D341Med (cell line): ENCODE data around the gene TRAPPC6A.

Experiments used
- DNase-seq: peaks from one replicate; pipeline ENCODE4 v3.0.0; 2012; ENCODE audit warnings: low spot score

TRAPPC6A gene

DNA sequence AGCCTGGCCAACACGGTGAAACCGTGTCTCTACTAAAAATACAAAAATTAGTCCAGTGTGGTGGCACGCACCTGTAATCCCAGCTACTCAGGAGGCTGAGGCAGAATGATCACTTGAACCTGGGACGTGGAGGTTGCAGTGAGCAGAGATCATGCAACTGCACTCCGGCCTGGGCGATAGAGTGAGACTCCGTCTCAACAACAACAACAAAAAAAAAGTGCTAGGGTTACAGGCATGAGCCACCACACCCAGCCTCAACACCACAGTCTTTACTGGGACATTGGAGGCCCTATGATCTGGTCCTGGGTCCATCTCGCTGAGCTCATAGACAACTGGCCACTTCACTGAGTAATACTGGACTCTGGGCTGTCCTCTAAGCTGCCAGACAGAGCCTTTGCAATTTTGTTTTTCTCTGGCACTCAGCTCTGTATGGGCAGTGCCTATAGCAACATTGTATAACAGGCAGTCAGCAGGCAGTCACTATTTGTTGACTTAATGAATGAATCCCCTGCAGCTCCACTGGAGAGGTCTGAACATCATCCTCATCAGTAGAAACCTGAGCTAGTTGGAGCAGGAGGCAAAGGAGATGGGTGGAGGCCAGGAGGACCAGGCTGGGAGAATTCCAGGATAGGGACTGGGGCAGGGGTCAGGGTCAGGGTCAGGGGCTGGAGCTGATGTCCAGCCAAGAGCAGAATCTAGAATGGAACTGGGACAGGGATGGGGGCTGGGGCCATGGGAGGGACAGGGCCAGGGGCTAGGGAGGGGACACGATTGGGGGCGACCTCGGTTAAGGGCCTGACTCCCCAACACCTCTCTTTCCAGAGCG, 8.7 kb upstream of the TRAPPC6A start:
- no peak for DNase-seq

DNA sequence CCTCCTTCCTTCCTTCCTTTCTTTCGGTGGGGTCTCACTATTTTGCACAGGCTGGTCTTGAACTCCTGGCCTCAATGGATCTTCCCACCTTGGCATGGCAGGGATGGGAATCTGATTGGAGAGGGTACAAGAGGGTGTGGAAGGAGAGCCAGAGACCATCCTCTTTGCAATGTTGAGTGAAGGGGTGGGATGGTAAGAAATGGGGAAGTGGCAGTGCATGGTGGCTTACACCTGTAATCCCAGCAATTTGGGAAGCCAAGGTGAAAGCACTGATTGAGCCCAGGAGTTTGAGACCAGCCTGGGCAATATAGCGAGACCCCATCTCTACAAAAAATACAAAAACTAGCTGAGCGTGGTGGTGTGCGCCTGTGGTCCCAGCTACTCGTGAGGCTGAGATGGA, 6.1 kb upstream of the TRAPPC6A start:
- DNase-seq = no peak

DNA sequence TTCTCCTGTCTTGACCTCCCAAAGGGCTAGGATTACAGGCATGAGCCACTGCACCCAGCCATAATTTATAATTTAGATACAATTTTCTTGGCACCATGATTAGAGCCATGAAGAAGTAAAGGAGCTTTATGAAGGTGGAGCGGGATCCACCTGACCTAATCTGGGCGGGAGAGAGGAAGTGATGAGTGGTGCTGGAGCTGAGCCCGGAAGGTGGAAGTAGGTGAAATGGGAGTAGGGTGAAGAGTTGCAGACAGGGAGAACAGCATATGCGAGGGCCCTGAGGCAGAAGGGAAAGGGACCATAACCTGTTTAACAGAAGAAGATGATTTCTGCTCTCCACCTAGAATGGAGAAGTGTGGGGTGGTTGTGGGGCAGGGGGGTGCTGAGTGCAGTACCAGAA, 4.7 kb upstream of the TRAPPC6A start:
- DNase-seq = no peak

DNA sequence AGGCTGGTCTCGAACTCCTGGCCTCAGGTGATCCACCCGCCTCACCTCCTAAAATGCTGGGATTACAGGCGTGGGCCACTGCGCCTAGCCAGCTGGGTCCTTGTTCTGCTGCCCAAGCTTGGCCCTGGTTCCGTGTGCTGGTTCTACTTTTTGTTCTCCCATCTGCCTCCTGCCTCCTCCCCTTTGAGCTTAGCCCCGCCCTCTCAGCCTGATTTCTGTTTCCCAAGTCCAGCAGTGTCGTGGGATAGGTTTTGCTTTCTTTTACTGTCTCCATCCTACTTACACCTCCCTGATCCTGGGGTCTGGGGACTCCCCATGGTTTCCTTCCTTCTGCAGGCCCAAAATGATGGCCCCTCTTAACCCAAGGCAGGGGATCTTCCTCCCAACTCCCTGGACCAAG, 2.9 kb upstream of the TRAPPC6A start:
- no peak for DNase-seq

DNA sequence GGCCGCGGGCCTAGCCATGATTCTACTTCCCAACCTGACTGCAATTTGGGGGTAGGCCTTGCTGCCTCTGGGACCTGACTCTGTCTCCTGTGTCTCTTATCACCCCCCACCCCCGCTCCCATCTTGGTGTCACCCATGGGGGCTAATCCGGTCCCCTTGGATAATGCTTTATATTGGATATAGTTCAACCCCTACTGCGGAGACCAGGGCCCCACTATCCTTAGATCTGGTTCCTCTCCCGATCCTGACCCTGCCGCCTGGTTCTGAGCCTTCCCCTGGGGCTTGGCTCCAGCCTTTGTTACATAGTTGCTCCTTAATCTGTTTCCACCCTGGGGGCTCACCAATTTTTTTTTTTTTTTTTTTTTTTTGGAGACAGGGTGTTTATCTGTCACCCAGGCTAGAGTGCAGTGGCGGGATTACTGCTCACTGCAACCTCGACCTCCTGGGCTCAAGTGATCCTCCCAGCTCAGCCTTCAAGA, 1.9 kb upstream of the TRAPPC6A start:
- DNase-seq = no peak

DNA sequence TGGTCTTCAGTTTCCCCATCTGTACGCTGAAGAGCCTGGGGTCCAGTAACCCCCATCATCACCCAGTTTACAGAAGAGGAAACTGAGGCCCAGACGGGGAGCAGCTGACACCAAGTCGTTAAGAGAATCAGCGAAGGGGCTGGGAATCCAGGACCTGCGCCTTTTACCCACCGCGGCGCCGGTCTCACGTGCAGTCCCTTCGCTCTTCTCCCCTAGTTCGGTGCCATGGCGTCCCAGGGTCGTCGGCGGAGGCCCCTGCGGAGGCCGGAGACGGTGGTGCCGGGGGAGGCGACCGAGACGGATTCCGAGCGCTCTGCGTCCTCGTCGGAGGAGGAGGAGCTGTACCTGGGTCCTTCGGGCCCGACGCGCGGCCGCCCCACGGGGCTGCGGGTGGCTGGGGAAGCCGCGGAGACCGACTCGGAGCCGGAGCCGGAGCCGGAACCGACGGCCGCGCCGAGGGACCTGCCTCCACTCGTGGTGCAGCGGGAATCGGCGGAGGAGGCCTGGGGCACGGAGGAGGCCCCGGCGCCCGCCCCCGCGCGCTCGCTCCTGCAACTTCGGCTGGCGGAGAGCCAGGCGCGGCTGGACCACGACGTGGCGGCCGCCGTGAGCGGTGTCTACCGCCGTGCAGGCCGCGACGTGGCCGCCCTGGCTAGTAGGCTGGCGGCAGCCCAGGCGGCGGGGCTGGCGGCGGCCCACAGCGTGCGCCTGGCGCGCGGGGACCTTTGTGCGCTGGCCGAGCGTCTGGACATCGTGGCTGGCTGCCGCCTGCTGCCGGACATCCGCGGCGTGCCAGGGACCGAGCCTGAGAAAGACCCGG, 1.2 kb upstream of the TRAPPC6A start:
- no peak for DNase-seq

DNA sequence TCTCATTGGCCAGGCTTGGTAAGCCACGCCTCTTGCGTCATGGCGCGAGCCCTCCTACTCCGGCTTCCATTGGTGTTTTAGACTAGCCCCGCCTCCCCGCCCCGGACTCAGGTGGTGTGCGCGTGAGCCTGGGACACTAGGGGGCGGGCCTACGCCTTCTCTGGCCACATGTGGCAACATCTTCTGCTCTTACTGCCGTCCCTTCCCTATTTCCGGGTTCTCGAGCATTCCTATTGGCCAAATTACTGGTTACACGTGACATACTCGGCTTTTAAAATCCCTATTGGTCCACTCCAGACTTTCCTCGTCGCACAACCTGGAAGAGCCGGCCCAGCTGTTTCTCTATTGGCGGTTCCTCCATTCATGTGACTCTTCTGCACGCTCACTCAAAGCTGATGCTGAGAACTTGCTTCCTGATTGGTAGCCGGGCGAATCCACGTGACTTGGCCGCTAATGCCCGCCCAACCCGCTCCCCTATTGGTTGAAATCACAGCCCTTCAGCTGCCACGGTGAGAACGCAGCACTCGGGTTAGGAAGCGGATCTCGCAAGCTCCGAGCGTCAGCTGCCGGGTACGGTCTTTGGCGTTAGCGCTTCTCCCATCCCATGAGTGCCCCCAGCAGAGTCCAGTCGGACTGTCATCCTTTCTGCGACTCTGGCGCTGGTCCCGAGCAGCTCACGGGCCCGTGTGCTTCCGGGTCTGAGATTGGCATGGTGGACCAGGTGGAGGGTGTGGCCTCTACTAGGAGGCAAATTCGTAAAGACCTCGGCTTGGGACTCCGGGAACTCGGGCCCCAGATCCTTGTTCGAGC, 430 bp upstream of the TRAPPC6A start, which contains the start of gene BLOC1S3:
Gene BLOC1S3, plus strand, starts transcription at position 523 of the 810 bp plus-strand sequence. CDS start 513 bp downstream, outside the sequence.
- peak; percentile 97 for DNase-seq

DNA sequence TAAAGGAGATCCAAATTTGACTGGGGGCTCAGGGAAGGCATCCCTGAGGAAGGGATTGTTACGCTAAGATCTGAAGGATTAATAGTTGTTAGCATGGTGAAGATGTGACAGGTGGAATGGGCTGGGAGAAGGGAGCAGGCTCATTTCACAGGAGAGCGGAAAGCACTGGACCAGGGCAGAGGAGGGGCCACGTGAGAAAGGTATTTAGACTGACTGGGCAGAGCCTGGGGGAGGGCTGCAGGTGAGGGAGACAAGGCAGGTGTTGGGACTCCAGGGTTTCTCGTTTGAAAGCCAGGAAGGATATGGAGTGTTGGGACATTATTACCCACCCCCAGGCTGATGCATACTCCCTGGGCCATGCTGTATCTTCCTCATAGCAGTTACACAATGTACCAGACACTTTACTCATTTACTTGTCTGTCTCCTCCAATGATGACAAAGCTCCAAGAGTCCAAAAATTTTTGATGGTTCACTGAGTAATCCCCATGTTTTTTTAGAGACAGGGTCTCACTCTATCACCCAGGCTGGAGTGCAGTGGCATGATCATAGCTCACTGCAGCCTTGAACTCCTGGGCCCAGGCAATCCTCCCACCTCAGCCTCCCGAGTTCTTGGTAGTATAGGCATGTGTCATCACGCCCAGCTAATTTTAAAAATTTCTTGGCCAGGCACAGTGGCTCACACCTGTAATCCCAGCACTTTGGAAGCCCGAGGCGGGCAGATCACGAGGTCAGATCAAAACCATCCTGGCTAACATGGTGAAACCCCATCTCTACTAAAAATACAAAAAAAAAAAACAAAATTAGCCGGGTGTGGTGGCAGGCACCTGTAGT, 2.3 kb downstream of the TRAPPC6A start:
- no peak for DNase-seq

DNA sequence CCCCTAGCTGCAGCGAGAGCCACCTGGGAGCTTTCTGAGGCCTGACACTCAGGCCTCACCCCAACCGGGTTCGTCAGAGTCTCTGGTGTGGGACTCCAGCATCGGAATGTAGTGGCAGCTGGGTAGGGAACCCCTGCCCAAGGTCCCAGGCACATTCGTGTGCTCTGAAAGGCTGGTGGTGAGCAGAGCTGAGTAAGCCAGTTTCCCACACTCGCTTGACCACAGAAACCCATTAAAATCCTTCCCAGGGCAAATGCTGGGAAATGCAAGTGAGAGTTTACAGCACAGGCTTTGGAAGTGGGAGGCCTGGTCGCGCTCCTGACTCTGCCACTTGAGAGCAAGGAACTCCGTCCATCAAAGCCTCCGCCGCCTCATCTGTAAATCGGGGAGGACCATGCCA, 4.2 kb downstream of the TRAPPC6A start:
- DNase-seq = no peak

DNA sequence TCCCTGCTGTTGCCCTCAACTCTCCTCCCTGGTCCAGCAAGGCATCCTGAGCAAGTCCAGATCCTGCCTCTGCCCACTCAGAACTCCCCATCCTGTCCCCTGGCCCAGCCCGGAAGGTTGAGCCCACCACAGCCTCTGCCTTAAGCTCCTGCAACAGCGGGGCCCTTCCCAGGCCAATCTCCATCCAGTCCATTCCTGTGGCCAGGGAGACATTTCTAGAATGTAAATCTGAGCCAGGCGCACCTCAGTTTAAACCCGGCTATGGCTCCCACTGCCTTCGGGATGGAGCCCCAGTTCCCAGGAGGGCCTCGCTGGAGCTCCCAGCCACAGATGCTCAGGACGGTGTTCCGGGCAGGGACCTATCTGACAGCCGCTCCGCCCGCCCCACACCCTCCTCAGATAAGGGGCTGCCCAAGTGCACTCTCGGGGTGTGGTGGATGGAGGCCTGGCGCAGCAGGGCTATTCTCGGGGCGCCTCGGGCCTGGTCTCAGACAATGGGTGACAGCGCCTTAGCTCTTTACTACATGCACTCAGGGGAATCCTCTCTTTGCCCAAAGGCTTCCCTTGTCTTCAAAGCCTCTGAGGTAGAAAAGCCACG, 5.3 kb downstream of the TRAPPC6A start:
- DNase-seq = no peak

DNA sequence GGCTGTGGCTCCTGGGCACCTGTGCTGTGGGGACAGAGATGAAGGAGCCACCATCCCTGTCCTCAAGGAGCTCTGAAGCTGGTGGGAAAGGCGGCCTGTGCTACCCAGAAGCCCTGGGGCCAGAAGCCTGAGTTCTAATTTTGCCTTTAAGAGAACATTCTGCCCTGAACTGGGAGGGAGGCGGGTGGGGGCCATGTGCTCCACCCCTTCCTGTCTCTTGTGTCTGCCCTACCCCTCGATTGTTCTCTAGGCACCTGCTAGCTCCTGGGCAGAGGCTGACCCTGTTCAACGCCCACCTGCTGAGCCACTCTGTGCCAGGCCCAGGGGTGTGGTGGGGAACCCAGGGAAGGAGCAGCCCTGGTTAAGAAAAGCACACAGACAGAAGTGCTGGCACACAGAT, 5.9 kb downstream of the TRAPPC6A start:
- DNase-seq = no peak

DNA sequence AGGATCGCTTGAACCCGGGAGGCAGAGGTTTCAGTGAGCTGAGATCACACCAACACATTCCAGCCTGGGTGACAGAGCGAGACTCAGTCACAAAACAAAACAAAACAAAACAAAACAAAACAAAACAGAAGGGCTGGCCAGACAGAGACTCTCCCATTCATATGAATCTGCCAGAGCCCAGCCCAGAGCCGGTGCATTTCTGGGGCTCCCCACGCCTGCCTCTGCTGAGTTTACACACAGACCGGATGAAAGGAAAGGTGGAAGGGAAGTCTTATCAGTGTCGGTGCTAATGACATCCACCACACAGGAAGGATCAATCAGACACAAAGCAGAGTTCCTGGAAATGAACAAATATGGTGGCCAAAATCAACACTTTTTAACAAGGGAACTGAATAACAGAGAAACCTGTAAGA, 6.8 kb downstream of the TRAPPC6A start:
- no peak for DNase-seq

DNA sequence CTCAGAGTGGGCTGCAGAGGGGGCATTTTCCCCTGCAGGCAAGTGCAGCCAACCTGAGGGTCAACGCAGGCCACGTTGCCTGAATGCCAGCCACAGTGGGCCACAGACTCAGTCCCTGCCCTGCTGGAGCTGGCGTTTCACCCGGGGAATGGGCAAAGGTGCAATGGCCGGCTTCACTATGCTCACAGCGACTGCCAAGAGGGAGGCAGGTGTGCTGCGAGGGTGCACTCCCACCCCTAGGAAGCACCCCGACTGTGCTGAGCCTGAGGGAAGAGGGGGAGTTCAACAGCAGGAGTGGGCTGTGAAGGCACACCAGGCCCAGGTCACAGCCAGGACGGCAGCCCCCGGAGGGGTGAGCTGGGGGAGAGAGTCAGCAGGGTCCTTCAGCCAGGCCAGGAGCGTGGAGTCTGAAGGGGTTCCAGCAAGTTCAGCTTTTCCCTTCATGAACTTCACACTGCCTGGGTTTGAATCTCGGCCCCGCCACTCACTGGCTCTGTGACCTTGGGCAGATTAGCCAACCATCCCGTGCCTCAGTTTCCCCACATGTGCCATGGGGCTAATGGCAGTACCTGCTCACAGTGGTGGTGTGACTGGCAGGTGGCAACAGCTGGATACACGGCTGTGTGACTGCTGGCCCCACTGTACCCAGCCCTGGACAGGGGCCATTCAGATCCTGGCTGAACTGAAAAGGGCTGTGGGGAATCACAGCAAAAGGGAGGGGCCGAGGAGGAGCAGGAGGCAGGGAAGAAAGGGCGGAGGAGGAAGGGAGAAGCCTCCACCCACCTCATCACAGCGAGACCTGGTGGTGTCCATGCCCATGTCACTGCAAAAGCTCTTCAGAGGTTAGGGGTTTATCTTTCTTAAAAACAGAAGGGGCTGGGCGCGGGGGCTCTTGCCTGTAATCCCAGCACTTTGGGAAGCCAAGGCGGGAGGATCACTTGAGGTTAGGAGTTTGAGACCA, 7.6 kb downstream of the TRAPPC6A start:
- DNase-seq = no peak

DNA sequence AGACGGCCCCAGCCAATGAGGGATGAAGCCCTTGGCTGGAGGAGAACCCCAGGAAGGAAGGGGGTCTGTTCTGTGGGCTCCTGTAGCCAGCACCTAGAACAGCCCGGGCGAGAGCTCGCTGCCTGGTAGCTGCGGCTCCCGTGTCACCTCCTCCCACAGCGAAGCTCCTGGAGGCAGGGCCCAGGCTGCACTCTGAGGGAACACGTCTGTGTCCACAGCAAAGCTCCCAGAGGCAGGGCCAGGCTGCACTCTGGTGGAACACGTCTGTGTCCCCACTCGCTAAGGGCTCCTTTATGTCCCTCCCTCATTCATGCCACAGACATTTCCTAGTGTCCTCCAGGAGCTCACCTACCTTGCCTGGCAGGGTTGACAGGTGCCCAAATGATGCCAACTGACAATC, 8.4 kb downstream of the TRAPPC6A start:
- no peak for DNase-seq

DNA sequence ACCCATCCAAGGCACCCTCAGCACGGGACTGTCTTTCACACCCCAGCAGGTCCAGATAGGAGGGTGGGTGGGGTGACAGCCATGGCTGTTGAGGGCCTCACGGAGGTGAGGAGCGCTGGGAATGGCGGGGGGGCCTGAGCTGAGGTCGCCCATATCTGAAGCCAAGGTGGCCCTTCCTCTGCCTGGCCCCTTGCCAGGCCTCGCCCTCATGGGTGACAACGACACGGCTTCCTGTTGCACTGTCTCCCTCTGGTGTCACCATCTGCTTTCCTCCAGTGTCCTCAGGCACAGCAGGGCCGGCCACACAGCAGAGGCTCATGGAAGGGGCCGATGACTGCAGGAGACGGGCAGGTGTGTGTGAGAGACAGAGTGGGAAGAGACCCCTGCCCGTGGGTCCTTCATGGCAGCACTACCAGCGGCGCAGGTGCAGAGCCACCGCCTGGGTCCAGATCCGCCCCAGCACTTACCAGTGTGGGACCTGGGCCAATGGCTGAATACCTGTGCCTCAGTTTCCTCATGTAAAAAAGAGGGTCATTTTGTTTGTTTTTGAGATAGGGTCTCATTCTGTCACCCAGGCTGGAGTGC, 9.2 kb downstream of the TRAPPC6A start:
- peak; percentile 31 for DNase-seq

DNA sequence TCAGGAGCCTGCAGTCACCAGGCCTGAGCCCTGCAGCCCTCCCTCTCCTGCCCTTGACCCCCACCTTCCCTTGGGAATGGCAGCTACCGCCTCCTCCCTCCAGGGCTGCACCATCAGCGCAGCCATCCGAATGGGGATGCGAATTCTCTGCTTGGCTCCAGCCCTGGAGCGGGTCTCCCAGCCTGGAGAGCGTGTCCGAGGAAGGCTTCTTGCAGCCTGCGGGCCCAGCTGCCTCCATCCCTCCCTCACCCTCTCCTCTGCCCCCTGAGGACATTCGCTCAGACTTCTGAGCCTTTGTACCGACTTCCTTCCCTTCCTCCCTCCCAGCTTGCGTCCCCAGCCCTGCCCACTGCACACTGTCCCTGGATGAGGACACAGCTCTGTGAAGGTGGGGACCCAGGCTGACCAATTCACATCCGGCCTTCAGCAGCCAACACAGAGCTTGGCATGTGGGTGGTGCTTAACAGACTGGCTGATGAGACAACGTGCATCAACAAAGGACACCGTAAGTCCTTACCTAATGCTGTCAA, 11.2 kb downstream of the TRAPPC6A start:
- DNase-seq = no peak

DNA sequence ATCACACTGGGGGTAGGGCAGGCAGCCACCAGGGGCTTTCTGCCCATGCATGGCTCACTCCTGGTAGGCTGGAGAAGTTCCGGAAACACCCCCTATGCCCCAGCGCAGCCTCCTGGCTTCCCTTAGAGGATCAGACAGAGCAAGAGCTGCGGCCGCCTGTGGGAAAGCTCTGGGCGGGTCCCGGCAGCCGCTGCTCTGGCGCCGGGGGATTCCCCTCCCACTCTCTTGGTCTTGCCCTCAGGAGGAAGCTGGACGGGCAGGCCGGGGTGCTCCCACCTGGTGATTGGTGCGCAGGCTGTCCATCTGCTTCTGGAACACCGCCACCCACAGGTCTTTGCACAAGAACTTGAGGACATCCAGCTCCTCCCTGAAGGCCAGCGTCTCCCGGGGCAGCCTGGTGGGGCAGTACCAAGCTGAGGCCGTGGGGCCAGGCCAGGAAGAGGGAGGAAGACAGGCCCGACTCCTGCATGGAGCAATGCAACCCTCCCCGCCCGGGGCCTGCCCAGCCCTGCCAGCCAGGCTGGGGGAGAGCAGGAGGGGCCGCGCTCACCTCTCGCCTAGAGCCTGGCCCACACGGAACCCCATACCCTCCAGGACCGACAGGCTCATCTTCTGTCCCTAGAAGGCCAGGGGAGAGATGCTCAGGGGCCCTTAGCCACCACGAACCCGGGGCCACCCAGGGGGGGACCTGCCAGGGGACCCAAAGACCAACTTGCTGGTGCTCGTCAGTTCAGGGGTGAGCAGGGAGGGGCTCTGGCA, 13.3 kb downstream of the TRAPPC6A start:
- DNase-seq = no peak

DNA sequence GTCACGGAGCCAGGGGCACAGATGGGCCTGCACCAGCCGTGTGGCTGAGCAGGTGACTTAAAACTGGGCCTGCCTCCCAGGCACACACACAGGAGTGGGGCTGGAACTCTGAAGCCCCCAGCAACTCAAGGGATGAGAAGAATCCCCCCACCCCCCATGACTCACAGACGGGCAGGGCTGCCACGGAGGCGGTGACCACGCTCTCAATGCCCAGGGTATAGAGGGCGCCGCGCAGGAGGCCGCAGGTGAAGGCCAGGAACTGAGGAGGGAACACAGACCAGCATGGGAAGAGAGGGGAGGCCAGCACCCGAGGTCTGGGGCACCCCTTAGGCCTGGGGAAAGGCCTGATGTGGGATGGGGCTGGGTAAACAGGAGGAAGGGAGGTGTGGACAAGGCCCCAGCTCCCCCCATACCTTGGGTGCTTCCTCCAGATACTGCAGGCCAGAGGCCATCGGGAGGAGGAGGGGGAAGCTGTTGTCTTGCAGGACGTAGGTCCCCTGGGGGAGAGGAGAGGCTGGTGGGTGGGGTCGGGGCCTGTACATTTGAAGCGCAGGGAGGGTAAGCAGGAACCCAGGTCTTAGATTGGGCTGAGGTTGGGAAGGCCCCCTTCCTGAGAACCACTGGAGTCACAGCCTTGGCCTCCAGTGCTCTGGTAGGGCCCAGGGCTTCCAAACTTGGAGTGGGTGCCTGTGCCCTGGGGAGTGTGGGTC, 14.1 kb downstream of the TRAPPC6A start:
- no peak for DNase-seq
